NCI-H774 (cell line): ENCODE data around the gene INTS6.

Source experiments
- DNase-seq: peaks from one replicate; lab custom pipeline; 2025; lab: John Stamatoyannopoulos, UW

INTS6 gene

GRCh38 chr13:51452361-51453206 lies at the start of gene INTS6:
Gene INTS6 (minus strand): TSS chr13:51453036. CDS start chr13:51452525, 511 bp downstream.
- peak; percentile 89 for DNase-seq

DNA sequence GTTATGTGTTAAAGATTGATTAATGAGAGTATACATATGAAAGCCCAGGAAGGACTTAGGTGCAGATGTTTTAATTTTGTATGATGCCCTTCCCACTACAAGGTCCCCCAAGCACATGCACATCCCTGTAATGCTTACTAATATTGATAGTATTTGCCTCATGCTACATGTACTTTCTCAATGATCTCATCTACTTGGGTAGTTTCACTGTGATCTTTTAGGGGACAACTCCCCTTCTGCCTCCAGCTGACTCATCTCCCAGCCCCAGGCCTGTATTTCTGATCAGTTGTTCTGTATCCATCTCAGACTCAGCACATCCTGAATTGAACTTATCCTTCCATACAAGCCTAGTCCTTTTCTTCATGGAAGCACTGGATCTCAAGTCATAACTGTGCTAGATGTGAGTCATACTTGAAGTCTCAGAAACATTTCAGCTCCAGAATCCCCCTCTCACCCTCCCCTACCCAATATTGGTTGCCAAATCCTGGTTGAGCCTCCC lies 49.4 kb upstream of the INTS6 start:
- no peak for DNase-seq

DNA sequence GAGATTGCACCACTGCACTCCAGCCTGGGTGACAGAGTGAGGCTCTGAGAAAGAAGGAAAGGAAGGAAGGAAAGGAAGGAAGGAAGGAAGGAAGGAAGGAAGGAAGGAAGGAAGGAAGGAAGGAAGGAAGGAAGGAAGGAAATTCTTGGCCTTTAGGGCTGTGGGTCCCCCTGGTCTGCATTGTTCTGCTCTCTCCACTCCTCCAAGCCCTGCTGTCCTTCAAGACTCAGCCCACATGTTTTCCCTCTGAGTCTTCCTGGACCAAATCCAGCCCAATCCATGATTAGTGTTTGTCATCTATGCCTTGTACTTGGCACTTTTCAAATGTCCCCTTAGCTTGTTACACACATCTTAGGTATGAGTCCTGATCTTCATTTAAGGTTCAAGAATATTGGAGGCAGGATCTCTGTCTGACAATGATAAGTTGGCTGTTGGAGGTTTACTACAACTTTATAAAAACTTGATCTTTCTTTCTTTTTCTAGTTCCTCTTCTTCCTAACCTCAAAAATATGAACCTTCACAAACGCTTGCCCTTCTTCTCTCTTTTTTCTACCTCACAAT lies 48.8 kb upstream of the INTS6 start:
- DNase-seq, result no peak

GRCh38 chr13:51501096-51501495 lies 48.3 kb upstream of the INTS6 start:
- DNase-seq, result no peak

- DNase-seq, result no peak
Observed at GRCh38 chr13:51500687-51501086, 47.9 kb upstream of the INTS6 start.

DNA sequence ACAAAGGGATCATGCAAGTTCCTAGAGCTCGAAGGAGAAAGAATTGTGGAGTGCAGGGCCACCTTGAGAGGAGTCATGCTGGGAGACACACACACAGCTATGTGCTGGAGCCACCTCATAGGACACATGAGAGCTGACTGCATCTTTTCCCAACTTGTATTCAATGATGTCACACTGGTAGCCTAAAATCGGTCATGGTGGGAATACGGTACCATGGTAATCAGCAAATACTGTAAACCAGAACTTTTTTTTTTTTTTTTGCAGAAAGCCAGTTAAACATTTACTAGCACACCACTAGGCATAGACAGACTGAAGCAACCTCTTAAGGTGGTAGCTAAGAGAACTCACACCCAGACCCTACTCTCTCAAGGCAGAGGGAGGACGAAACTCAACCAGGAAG lies 47.0 kb upstream of the INTS6 start:
- no peak for DNase-seq

- DNase-seq, result no peak
Observed at GRCh38 chr13:51495316-51495715, 42.5 kb upstream of the INTS6 start.

DNA sequence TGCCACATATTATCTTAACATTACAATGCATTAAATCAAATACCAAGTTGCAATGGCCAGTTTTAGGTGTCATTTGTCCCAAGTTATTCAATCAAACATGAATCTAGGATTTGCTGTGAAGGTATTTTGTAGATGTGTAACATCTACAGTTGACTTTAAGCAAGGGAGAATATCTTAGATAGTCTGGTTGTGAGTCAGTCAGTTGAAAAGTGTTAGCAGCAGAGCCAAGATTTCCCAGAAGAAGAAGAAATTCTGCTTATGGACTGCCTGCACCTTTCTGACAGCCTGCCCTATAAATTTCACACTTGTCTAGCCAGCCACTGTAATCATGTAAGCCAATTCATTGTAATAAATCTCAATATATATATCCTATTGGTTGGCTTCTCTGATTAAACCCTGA lies 41.3 kb upstream of the INTS6 start:
- DNase-seq, result no peak

DNA sequence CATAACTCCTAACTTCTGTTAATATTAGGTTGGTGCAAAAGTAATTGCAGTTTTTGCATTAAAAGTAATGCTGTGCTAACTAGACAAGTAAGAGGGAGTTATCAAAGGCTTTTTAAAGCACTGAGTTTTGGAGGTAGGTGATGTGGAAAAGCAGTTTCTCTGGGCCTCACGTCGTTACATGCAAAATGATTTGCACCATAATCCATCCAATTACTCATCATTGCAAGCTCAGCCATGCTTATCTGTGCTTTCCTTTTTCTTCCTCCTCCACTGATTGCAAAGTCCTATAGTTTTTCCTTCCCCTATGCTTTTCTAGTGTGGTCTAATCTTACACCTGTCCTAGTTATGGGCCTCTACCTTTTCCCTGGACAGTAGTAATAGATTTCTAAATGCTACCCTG lies 35.4 kb upstream of the INTS6 start:
- no peak for DNase-seq

DNA sequence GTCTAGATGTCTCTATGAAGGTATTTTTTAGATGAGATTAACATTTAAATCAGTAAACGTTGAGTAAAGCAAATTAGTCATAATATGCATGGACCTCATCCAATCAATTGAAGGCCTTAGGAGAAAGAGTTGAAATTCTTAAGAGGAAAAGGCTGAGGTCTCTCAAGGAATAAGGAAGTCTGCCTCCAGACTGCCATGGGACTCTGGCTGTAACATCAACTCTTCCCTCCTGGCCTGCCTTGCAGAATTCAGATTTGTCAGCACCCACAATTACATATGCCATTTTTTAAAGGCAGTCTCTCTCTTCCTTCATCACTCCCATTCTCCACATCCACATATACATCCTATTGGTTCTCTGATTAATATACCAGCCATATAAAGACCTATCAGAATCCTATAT lies 28.8 kb upstream of the INTS6 start:
- no peak for DNase-seq

- no peak for DNase-seq
Observed at GRCh38 chr13:51479199-51479523, 26.3 kb upstream of the INTS6 start.

DNA sequence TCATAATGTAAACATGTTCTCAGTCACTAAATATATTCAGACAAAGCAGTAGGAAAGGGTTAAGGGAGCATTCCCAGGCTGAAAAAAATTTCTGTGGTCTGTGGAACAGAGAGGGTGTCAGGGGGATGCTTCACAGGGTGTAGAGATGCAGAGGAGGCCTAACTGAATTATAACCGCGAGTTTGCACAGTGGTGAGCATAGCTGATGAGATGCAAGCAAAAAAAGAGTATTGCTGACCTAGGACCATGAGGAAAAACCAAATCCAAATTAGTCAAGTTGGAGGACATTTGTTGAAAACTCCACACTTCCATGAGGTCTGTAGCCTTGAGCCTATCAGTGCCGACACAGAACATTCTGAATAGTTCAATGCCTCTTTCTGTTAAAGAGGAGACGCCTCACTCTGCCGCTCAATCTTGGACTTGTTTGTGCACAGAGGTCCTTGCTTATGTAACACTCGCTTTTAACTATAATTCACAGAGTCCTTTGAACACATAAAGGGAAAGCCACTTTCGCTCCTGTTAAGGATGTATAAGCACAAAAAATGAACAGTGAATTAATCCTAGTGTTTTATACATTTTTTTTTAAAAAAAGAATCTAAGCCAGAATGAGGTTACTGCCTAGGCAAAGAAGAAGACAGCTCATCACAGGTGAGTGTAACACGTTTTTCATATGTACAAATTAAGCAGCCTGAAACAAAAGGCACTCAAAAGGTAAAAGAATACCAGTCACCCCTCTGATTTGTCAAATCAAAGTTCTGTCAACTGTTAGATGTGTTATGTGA lies 25.8 kb upstream of the INTS6 start:
- no peak for DNase-seq

DNA sequence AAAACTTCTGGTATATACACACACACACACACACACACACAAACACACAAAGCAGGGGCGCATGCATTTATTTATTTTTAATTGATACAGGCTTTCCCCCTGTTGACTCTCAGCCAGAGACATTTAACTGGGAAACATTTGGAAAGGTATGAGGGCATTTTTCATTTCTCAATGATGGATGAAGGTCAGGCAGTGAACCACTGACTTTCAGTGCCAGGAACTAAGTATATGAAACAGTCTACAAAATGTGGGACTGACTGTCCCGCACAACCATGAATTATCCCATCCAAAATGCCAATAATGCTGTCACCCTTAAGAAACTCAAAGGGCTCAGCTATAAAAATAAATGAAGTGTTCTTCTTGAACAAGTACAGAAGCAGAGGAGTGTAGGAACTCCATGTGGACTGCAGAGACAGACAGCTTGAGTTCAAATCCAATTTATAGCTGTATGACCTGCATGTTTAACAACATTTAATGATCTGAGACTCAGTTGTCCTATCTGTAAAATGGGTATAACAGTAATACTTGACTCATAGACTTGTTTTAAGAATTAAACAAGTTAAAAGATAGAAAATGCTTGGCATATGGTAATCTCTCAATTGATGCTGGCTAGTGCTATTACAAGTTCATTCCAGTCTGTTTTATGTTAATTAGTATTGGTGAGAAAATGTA lies 25.0 kb upstream of the INTS6 start:
- no peak for DNase-seq

DNA sequence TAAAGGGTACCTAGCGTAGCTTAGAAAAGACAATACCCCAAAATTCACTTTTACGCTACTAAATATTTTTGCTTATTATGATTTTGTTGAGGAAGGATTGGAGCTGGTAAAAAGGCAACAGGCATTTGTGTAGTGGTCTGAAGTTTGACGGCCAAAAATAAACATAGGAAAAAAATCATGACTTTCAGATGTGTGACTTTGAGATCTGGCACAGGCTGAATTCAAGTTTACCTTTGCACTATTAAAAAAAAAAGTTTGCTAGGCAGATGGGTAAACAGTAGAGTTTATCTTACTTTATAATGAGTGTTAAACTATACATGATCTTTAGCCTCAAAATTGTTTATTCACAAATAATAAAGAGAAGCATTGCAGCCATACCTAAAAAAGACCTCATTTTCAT lies 24.3 kb upstream of the INTS6 start:
- no peak for DNase-seq

- DNase-seq, result no peak
Observed at GRCh38 chr13:51475727-51476501, 23.1 kb upstream of the INTS6 start.

DNA sequence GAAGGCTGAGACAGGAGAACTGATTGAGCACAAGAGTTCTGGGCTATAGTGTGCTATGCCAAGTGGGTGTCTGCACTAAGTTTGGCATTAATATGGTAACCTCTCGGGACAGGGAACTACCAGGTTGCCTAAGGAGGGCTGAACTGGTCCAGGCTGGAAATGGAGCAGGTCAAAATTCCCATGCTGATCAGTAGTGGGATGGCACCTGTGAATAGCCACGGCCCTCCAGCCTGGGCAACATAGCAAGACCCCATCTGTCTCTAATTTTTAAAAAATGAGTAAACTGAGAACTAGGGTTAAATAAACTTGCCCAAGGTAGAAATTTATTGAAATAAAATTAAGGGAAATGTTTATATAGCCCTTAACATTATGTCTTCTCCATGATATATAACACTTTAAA lies 17.0 kb upstream of the INTS6 start:
- no peak for DNase-seq

- no peak for DNase-seq
Observed at GRCh38 chr13:51467730-51468129, 14.9 kb upstream of the INTS6 start.

GRCh38 chr13:51465124-51465523 lies 12.3 kb upstream of the INTS6 start:
- DNase-seq, result no peak

- DNase-seq, result no peak
Observed at GRCh38 chr13:51457086-51457815, 4.4 kb upstream of the INTS6 start.

DNA sequence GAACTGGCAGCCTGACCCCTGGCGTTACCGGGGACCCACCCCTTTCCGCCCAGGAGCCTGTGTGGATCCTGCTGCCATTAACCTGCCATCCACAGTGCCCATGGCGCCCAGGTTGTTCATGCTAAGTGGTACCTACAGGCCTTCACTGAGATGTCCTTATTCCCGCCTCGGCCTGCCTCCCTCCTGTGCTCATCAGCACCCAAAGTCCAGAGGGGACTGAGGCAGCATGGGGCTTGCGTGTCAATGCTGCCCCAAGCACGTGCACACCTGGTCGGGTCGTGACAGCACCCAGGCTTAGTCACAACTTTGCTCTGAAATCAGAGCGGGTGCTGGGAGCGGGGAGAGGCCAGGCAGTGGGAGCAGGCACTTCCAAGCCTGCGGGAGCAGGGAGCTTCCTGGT lies 3.7 kb upstream of the INTS6 start:
- DNase-seq, result no peak

- DNase-seq, result no peak
Observed at GRCh38 chr13:51455532-51455931, 2.7 kb upstream of the INTS6 start.
